Liver (tissue), 9 donors: ENCODE measurements around the gene VSIG10L2. TPM values are rescaled to one million over a fixed set of nuclear protein-coding genes. Genes with fewer than 3 reads are reported as not detected.

Experiments
- DNase-seq: peaks from one replicate; pipeline ENCODE4 v3.0.0-alpha.2; 2017; ENCODE audit warnings: low spot score
- H3K27ac ChIP-seq, 2 donors: one replicate each; pipeline ENCODE4 v1.7.0; 2013; ENCODE audit warnings: inconsistent platforms in 2 of 2, low read length in 2 of 2, control low read depth in 1 of 2, low read depth in 1 of 2, mild to moderate bottlenecking in 1 of 2
- H3K27me3 ChIP-seq, 4 donors: one replicate each; pipeline versions ENCODE4 v1.6.1 to v1.7.0; 2013; ENCODE audit warnings: low read length in 3 of 4, inconsistent platforms in 1 of 4, mild to moderate bottlenecking in 1 of 4, moderate library complexity in 1 of 4; ENCODE audit not compliant: control insufficient read depth in 4 of 4, insufficient read depth in 4 of 4
- H3K36me3 ChIP-seq, 4 donors: one replicate each; pipeline versions ENCODE4 v1.6.1 to v1.7.0; 2013; ENCODE audit warnings: low read length in 3 of 4, mild to moderate bottlenecking in 3 of 4, low read depth in 1 of 4, moderate library complexity in 1 of 4; ENCODE audit not compliant: control insufficient read depth in 4 of 4, insufficient read depth in 3 of 4
- H3K4me1 ChIP-seq, 4 donors: one replicate each; pipeline versions ENCODE4 v1.6.1 to v1.7.0; 2013; ENCODE audit warnings: low read length in 3 of 4, mild to moderate bottlenecking in 3 of 4, moderate library complexity in 1 of 4; ENCODE audit not compliant: control insufficient read depth in 4 of 4, insufficient read depth in 4 of 4
- H3K4me3 ChIP-seq, 3 donors: one replicate each; pipeline versions ENCODE4 v1.6.1 to v1.7.0; 2013; ENCODE audit warnings: low read length in 3 of 3, control low read depth in 1 of 3, low read depth in 1 of 3, mild to moderate bottlenecking in 1 of 3
- H3K9ac ChIP-seq, 2 donors: one replicate each; pipeline ENCODE4 v1.7.0; 2013; ENCODE audit warnings: low read length in 2 of 2, mild to moderate bottlenecking in 2 of 2, moderate library complexity in 2 of 2, control low read depth in 1 of 2, low read depth in 1 of 2
- H3K9me3 ChIP-seq, 4 donors: one replicate each; pipeline versions ENCODE4 v1.6.1 to v1.7.0; 2013; ENCODE audit warnings: low read length in 3 of 4; ENCODE audit not compliant: control insufficient read depth in 4 of 4
- ATF3 ChIP-seq: IDR thresholded peaks from 2 replicates; pipeline ENCODE4 v1.6.1; 2016; ENCODE audit warnings: antibody characterized with exemption
- CTCF ChIP-seq: fragments of 150-350 bp; IDR thresholded peaks from 2 replicates; pipeline ENCODE4 v1.5.1; 2017; ENCODE audit warnings: improper control_type of control experiment, low read depth, low read length; ENCODE audit not compliant: missing input control
- EGR1 ChIP-seq, 2 donors: IDR thresholded peaks; 2 replicates each; pipeline ENCODE4 v1.6.1; 2016 to 2018; ENCODE audit warnings: antibody characterized with exemption in 2 of 2, low read depth in 2 of 2
- FOXA1 ChIP-seq: IDR thresholded peaks from 2 replicates; pipeline ENCODE4 v1.6.1; 2016; ENCODE audit warnings: antibody characterized with exemption
- FOXA2 ChIP-seq: IDR thresholded peaks from 2 replicates; pipeline ENCODE4 v1.6.1; 2016; ENCODE audit warnings: antibody characterized with exemption
- GABPA ChIP-seq, 2 donors: IDR thresholded peaks in 1 of 2; conservative IDR thresholded peaks in 1 of 2; 2 replicates each; pipeline ENCODE4 v1.6.1; 2016; ENCODE audit warnings: antibody characterized with exemption in 2 of 2, mild to moderate bottlenecking in 1 of 2, moderate library complexity in 1 of 2
- HNF4A ChIP-seq, 2 donors: conservative IDR thresholded peaks; 2 replicates each; pipeline ENCODE4 v1.6.1; 2016; ENCODE audit warnings: antibody characterized with exemption in 2 of 2, mild to moderate bottlenecking in 2 of 2
- HNF4G ChIP-seq: IDR thresholded peaks from 2 replicates; pipeline ENCODE4 v1.6.1; 2016; ENCODE audit warnings: antibody characterized with exemption
- MAX ChIP-seq: IDR thresholded peaks from 2 replicates; pipeline ENCODE4 v1.6.1; 2016; ENCODE audit warnings: antibody characterized with exemption
- NR2F2 ChIP-seq: IDR thresholded peaks from 2 replicates; pipeline ENCODE4 v1.6.1; 2016; ENCODE audit warnings: antibody characterized with exemption
- RAD21 ChIP-seq, 2 donors: IDR thresholded peaks; 2 replicates each; pipeline ENCODE4 v1.6.1; 2016; ENCODE audit warnings: antibody characterized with exemption in 2 of 2, mild to moderate bottlenecking in 2 of 2
- RXRA ChIP-seq, 2 donors: IDR thresholded peaks; 2 replicates each; pipeline ENCODE4 v1.6.1; 2017 to 2018; ENCODE audit warnings: antibody characterized with exemption in 2 of 2, mild to moderate bottlenecking in 1 of 2
- SP1 ChIP-seq: IDR thresholded peaks from 2 replicates; pipeline ENCODE4 v1.6.1; 2018; ENCODE audit warnings: antibody characterized with exemption, mild to moderate bottlenecking
- TAF1 ChIP-seq: conservative IDR thresholded peaks from 2 replicates; pipeline ENCODE4 v1.6.1; 2016; ENCODE audit warnings: antibody characterized with exemption, mild to moderate bottlenecking
- YY1 ChIP-seq: IDR thresholded peaks from 2 replicates; pipeline ENCODE4 v1.6.1; 2016; ENCODE audit warnings: antibody characterized with exemption, mild to moderate bottlenecking
- ZBTB33 ChIP-seq: IDR thresholded peaks from 2 replicates; pipeline ENCODE4 v1.6.1; 2016; ENCODE audit warnings: antibody characterized with exemption
- WGBS: extraction: QIAGEN DNeasy Blood & Tissue Kit; methylation state at CpG from one replicate; pipeline ENCODE4 v1.1.7; 2013; 5-methylcytosine and 5-hydroxymethylcytosine counted together
- polyA plus RNA-seq, 2 donors: library from polyadenylated mRNA; stranded (reverse) in 1 of 2; unstranded in 1 of 2; fragments of 200-250 nt in 1 of 2; fragments of >200 nt in 1 of 2; fragmentation: Nextera tagmentation in 1 of 2; extraction: Ambion mirVana in 1 of 2; gene quantifications; one replicate each; pipeline versions ENCODE4 v1.2.1 to v1.2.3, GENCODE V29; 2013 to 2015
- total RNA-seq, 2 donors: library from RNA; depleted of rRNA; stranded (reverse); fragments of >200 nt; gene quantifications; one replicate each; pipeline ENCODE4 v1.2.3, GENCODE V29; 2014
- donor health status: healthy.
- donor health status: healthy.
- donor health status: healthy.
- donor health status: healthy.
- donor health status: healthy.

The VSIG10L2 gene
- total and polyA plus RNA-seq, 4 donors = not detected

GRCh38 chr11:125923633-125924032, 22.2 kb upstream of the VSIG10L2 start:
- 89% methylated on average over 8 of the region's 8 CpGs for WGBS
- no peaks in the 10 kb centered on the region for H3K27me3 ChIP-seq
- H3K4me1 ChIP-seq = peaks cover 3 to 15% (median 7%) of the 10 kb centered on the region in 4 donors
- H3K27ac ChIP-seq = no peak overlapping the region
- H3K4me3 ChIP-seq = no peak overlapping the region
- DNase-seq = no peak
- TF ChIP-seq RXRA (IDR thresholded peaks at IDR 0.05) = no peak
- no peak for TF ChIP-seq NR2F2
- TF ChIP-seq HNF4A (conservative IDR thresholded peaks at IDR 0.05) = no peak
- no peak for TF ChIP-seq RAD21 (IDR thresholded peaks at IDR 0.05)
- no peak for TF ChIP-seq CTCF
- TF ChIP-seq MAX = no peak
- TF ChIP-seq TAF1 = no peak
- no peak for TF ChIP-seq FOXA1
- TF ChIP-seq YY1 = no peak
- TF ChIP-seq FOXA2 = no peak
- H3K9ac ChIP-seq = no peak overlapping the region
- no peaks in the 10 kb centered on the region for H3K9me3 ChIP-seq
- no peaks in the 10 kb centered on the region for H3K36me3 ChIP-seq

GRCh38 chr11:125924384-125925007, 21.3 kb upstream of the VSIG10L2 start:
- H3K4me1 ChIP-seq = peaks cover 3 to 15% (median 7%) of the 10 kb centered on the region in 4 donors
- TF ChIP-seq YY1 = no peak
- no peak for DNase-seq
- no peaks in the 10 kb centered on the region for H3K27me3 ChIP-seq
- no peak overlapping the region for H3K4me3 ChIP-seq
- H3K27ac ChIP-seq = no peak overlapping the region
- H3K9ac ChIP-seq = peak overlapping the region in 1 of 2 donors; percentile 40
- WGBS = 90% methylated on average over 9 of the region's 9 CpGs
- no peaks in the 10 kb centered on the region for H3K36me3 ChIP-seq
- no peaks in the 10 kb centered on the region for H3K9me3 ChIP-seq

GRCh38 chr11:125925247-125925740, 20.6 kb upstream of the VSIG10L2 start:
- H3K4me1 ChIP-seq = peaks cover 3 to 15% (median 7%) of the 10 kb centered on the region in 4 donors
- H3K9ac ChIP-seq = no peak overlapping the region
- H3K27me3 ChIP-seq = no peaks in the 10 kb centered on the region
- no peak for DNase-seq
- peak overlapping the region in 1 of 2 donors; percentile 15 for H3K27ac ChIP-seq
- WGBS = 28% methylated on average over 6 of the region's 6 CpGs
- no peaks in the 10 kb centered on the region for H3K9me3 ChIP-seq
- no peaks in the 10 kb centered on the region for H3K36me3 ChIP-seq
- no peak overlapping the region for H3K4me3 ChIP-seq
- TF ChIP-seq YY1 = peak; percentile 52
- TF ChIP-seq HNF4G = no peak
- TF ChIP-seq MAX = no peak
- no peak for TF ChIP-seq FOXA1
- TF ChIP-seq ZBTB33 = no peak
- no peak for TF ChIP-seq TAF1
- peak; percentile 58 to 73 for TF ChIP-seq HNF4A (conservative IDR thresholded peaks at IDR 0.05)
- TF ChIP-seq ATF3 = no peak
- TF ChIP-seq FOXA2 = peak; percentile 38
- TF ChIP-seq CTCF = no peak
- no peak for TF ChIP-seq GABPA (IDR thresholded peaks at IDR 0.05 in 1 of 2, conservative IDR thresholded peaks at IDR 0.05 in 1 of 2)
- peak; percentile 54 for TF ChIP-seq SP1
- TF ChIP-seq EGR1 (IDR thresholded peaks at IDR 0.05; ENCODE audit: low read depth in 2 of 2) = no peak
- TF ChIP-seq NR2F2 = no peak
- peak; percentile 43 to 44 for TF ChIP-seq RAD21 (IDR thresholded peaks at IDR 0.05)
- TF ChIP-seq RXRA (IDR thresholded peaks at IDR 0.05) = peak; percentile 79 to 82
